ENCODE data around the gene STUB1. TPM values are rescaled to one million over a fixed set of nuclear protein-coding genes. Genes with fewer than 3 reads are reported as not detected.

STUB1 gene
- total RNA-seq, 1 donor from 2014 or later: 98.9 TPM

GRCh38 chr16:725463-726187 is 45.4 kb downstream of the STUB1 start:
- no peaks in the 10 kb centered on the region for H3K36me3 ChIP-seq
- no peak overlapping the region for H3K27ac ChIP-seq
- H3K4me3 ChIP-seq: no peak overlapping the region
- peaks cover 16% of the 10 kb centered on the region for H3K27me3 ChIP-seq
- DNase-seq (no peak), ATAC-seq (no peak)
- H3K9me3 ChIP-seq: no peaks in the 10 kb centered on the region
- TF ChIP-seq CTCF (IDR thresholded peaks at IDR 0.05): no peak
- peaks cover 27% of the 10 kb centered on the region for H3K4me1 ChIP-seq
- intact Hi-C loops (cut with DNase I): no loop called here

- TF ChIP-seq CTCF (IDR thresholded peaks at IDR 0.05): no peak
- Histone ChIP-seq H3K27ac (no peak overlapping the region), H3K27me3 (peaks cover 16% of the 10 kb centered on the region), H3K4me1 (peaks cover 27% of the 10 kb centered on the region), H3K9me3 (no peaks in the 10 kb centered on the region), H3K4me3 (peak overlapping the region; percentile 58), H3K36me3 (no peaks in the 10 kb centered on the region)
- intact Hi-C loops (cut with DNase I): no loop called here
- no peak for DNase-seq
- no peak for ATAC-seq
Observed at GRCh38 chr16:726188-726437, 45.9 kb downstream of the STUB1 start.

- Histone ChIP-seq H3K9me3 (no peaks in the 10 kb centered on the region), H3K27me3 (peaks cover 16% of the 10 kb centered on the region), H3K4me1 (peaks cover 25% of the 10 kb centered on the region), H3K4me3 (peak within 1 kb of the TSS; percentile 58), H3K27ac (peak within 1 kb of the TSS; percentile 47), H3K36me3 (peaks cover under 1% of the 10 kb centered on the region)
- ATAC-seq (peak; percentile 42), DNase-seq (peak; percentile 82)
- TF ChIP-seq CTCF (IDR thresholded peaks at IDR 0.05): no peak
- intact Hi-C loops (cut with DNase I): no loop called here
Observed at GRCh38 chr16:726438-727290, 46.5 kb downstream of the STUB1 start, which contains the start of the genes CCDC78 and HAGHL. TSS of gene CCDC78 (minus strand) at chr16:726443. CDS start at chr16:726367, 76 bp downstream. TSS of gene HAGHL (plus strand) at chr16:727106. CDS start at chr16:727510, 404 bp downstream.

- Histone ChIP-seq H3K27me3 (peaks cover 16% of the 10 kb centered on the region), H3K27ac (peak overlapping the region; percentile 47), H3K4me1 (peaks cover 20% of the 10 kb centered on the region), H3K4me3 (peak overlapping the region; percentile 58), H3K36me3 (peaks cover 8% of the 10 kb centered on the region), H3K9me3 (no peaks in the 10 kb centered on the region)
- ATAC-seq (peak; percentile 1), DNase-seq (no peak)
- intact Hi-C loops (cut with DNase I): no loop called here
- TF ChIP-seq CTCF (IDR thresholded peaks at IDR 0.05): no peak
Observed at GRCh38 chr16:727291-727977, 47.2 kb downstream of the STUB1 start.

GRCh38 chr16:728131-728889 is 48.1 kb downstream of the STUB1 start:
- ATAC-seq (peak; percentile 69), DNase-seq (peak; percentile 88)
- no peak for TF ChIP-seq CTCF (IDR thresholded peaks at IDR 0.05)
- H3K4me1 ChIP-seq: peaks cover 20% of the 10 kb centered on the region
- peak overlapping the region; percentile 58 for H3K4me3 ChIP-seq
- intact Hi-C loops (cut with DNase I): no loop called here
- H3K27ac ChIP-seq: no peak overlapping the region
- peaks cover 8% of the 10 kb centered on the region for H3K36me3 ChIP-seq
- H3K27me3 ChIP-seq: peaks cover 16% of the 10 kb centered on the region
- H3K9me3 ChIP-seq: no peaks in the 10 kb centered on the region

All from upper lobe of right lung (tissue), 1 donor.